Measurements from ENCODE around the gene GNG4.
"Not testable (repeated sequence)": the region's sequence is repeated elsewhere in the genome, so short reads cannot be mapped to it uniquely, and the experiment has no call there.

GNG4 gene

GRCh38 chr1:235624721-235625333 is 24.8 kb downstream of the GNG4 start:
- no peak for DNase-seq

GRCh38 chr1:235622936-235623779 is 26.4 kb downstream of the GNG4 start:
- no peak for DNase-seq

GRCh38 chr1:235619149-235619548 is 30.4 kb downstream of the GNG4 start:
- DNase-seq = not testable (repeated sequence)

- no peak for DNase-seq
These were observed 31.8 kb downstream of the GNG4 start for GRCh38 chr1:235617808-235618207.

- no peak for DNase-seq
These were observed 32.4 kb downstream of the GNG4 start for GRCh38 chr1:235617140-235617539.

- DNase-seq = no peak
These were observed 35.1 kb downstream of the GNG4 start for GRCh38 chr1:235614442-235614954.

GRCh38 chr1:235613602-235614001 is 36.0 kb downstream of the GNG4 start:
- DNase-seq = no peak

- DNase-seq = no peak
These were observed 36.8 kb downstream of the GNG4 start for GRCh38 chr1:235612761-235613160.

- no peak for DNase-seq
These were observed 39.4 kb downstream of the GNG4 start for GRCh38 chr1:235610157-235610556.

GRCh38 chr1:235608278-235608677 is 41.3 kb downstream of the GNG4 start:
- DNase-seq = no peak

GRCh38 chr1:235607284-235607683 is 42.3 kb downstream of the GNG4 start:
- no peak for DNase-seq

- DNase-seq = no peak
These were observed 48.5 kb downstream of the GNG4 start for GRCh38 chr1:235601104-235601503.

GRCh38 chr1:235599536-235599935 is 50.0 kb downstream of the GNG4 start:
- no peak for DNase-seq

- DNase-seq = no peak
These were observed 51.6 kb downstream of the GNG4 start for GRCh38 chr1:235597867-235598553.

- DNase-seq = no peak
These were observed 54.5 kb downstream of the GNG4 start for GRCh38 chr1:235595079-235595478.

- not testable (repeated sequence) for DNase-seq
These were observed 55.2 kb downstream of the GNG4 start for GRCh38 chr1:235594281-235594895.

GRCh38 chr1:235588916-235589515 is 60.6 kb downstream of the GNG4 start:
- DNase-seq = peak; percentile 86

GRCh38 chr1:235588156-235588555 is 61.4 kb downstream of the GNG4 start:
- DNase-seq = no peak

- no peak for DNase-seq
These were observed 62.6 kb downstream of the GNG4 start for GRCh38 chr1:235586992-235587391.

- DNase-seq = no peak
These were observed 63.2 kb downstream of the GNG4 start for GRCh38 chr1:235586413-235586812.

GRCh38 chr1:235584973-235585372 is 64.6 kb downstream of the GNG4 start:
- no peak for DNase-seq

GRCh38 chr1:235583511-235584001 is 66.0 kb downstream of the GNG4 start:
- no peak for DNase-seq

GRCh38 chr1:235582130-235582529 is 67.5 kb downstream of the GNG4 start:
- DNase-seq = no peak

Measured in SHP77 treated with DMSO at 0.1 percent for 48 hours (cell line).